ENCODE results near the gene ACTR6. TPM values are rescaled to one million over a fixed set of nuclear protein-coding genes. Genes with fewer than 3 reads are reported as not detected.
"Not testable (repeated sequence)": the region's sequence is repeated elsewhere in the genome, so short reads cannot be mapped to it uniquely, and the experiment has no call there.

ACTR6 gene
- polyA plus RNA-seq, 2 donors: 11.5 to 14.2 TPM

DNA sequence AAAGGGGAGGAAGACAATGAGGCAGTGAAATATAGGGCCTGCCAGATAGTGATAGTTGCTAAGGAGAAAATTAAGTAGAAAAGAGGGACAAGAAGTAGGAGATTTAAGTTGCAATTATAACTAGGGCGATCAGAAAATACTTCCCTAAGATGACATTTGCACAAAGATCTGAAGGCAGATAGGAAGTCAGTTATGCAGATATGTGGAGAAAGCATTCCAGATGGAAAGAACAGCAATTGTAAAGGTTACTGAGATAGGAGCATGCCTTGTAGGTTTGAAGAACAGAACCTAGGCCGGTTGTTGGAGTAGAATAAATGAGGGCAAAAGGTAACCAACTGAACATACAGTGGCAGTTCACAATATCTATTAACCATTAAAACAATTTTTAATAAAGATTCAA, 21.4 kb upstream of the ACTR6 start:
- Histone ChIP-seq H3K36me3 (ENCODE audit: control insufficient read depth in 2 of 2, insufficient read depth in 2 of 2, low read length in 1 of 2) (no peaks in the 10 kb centered on the region), H3K9me3 (ENCODE audit: control insufficient read depth in 2 of 2, insufficient read depth in 1 of 2, low read depth in 1 of 2, low read length in 1 of 2) (no peaks in the 10 kb centered on the region), H3K27me3 (ENCODE audit: control insufficient read depth in 1 of 2, insufficient read depth in 2 of 2, low read length in 2 of 2) (no peaks in the 10 kb centered on the region), H3K4me3 (ENCODE audit: low read depth in 1 of 2, low read length in 2 of 2) (no peak overlapping the region), H3K27ac (ENCODE audit: low read depth in 2 of 2, low read length in 1 of 2) (no peak overlapping the region), H3K4me1 (ENCODE audit: control insufficient read depth in 2 of 2, insufficient read depth in 2 of 2, low read length in 1 of 2) (no peaks in the 10 kb centered on the region)
- 90 to 95% methylated on average over 2 of the region's 2 CpGs for WGBS, 2 donors

DNA sequence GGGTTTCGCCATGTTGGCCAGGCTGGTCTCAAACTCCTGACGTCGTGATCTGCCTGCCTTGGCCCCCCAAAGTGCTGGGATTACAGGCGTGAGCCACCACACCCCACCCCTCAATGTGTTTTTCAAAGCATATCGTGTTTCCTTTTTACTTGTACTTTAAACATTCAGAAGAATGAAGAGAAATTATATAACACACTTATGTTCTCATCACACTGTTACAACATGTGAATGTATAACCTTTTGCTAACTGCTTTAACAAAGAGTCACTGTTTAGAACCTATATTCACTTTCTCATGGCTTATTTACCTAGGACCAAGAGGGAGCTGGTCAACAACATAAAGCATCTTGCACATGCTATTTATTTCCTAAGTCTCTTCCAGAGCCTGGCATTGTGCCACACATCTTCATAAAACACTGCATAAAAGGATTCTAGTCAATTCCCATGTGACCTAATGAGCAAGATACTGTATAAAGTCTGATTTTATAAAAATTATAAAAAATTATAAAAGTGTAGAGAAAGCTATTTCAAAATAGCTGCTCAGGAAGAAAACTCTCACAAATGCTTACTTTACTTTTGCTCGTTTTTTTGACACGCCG, 16.0 kb upstream of the ACTR6 start:
- Histone ChIP-seq H3K4me3 (ENCODE audit: low read depth in 1 of 2, low read length in 2 of 2) (no peak overlapping the region), H3K27ac (ENCODE audit: low read depth in 2 of 2, low read length in 1 of 2) (no peak overlapping the region), H3K36me3 (ENCODE audit: control insufficient read depth in 2 of 2, insufficient read depth in 2 of 2, low read length in 1 of 2) (peaks cover 0 to 6% of the 10 kb centered on the region in 2 donors), H3K4me1 (ENCODE audit: control insufficient read depth in 2 of 2, insufficient read depth in 2 of 2, low read length in 1 of 2) (no peaks in the 10 kb centered on the region), H3K9me3 (ENCODE audit: control insufficient read depth in 2 of 2, insufficient read depth in 1 of 2, low read depth in 1 of 2, low read length in 1 of 2) (no peaks in the 10 kb centered on the region), H3K27me3 (ENCODE audit: control insufficient read depth in 1 of 2, insufficient read depth in 2 of 2, low read length in 2 of 2) (no peaks in the 10 kb centered on the region)
- WGBS, 2 donors: 90 to 93% methylated on average over 8 of the region's 8 CpGs

DNA sequence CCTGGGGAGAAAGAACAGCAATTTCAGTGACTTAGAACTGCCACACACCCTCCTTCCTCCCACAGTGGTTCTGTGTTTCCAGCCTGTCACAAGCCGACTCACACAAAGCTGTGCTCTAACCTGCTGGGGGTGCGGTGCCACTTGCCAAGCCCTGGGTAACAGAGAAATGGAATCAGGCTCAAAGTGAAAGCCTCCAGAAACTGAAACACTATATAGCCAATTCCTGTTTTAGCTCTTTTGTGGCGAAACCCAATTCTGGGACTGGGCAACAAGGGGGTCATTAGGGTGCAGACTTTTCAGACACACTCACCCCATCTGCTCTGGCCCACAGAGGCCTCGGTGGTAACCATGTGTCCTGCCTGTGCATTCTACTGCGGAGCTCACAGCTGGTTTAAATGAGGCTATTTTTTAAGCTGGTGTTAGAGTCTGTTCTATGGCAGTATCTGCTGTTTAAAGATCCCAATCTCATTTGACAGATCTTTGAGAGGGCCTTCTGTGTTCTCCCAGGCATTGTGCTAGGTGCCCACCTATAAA, 15.2 kb upstream of the ACTR6 start:
- H3K4me3 ChIP-seq (ENCODE audit: low read depth in 1 of 2, low read length in 2 of 2): no peak overlapping the region
- H3K4me1 ChIP-seq (ENCODE audit: control insufficient read depth in 2 of 2, insufficient read depth in 2 of 2, low read length in 1 of 2): no peaks in the 10 kb centered on the region
- peaks cover 0 to 8% of the 10 kb centered on the region in 2 donors for H3K36me3 ChIP-seq (ENCODE audit: control insufficient read depth in 2 of 2, insufficient read depth in 2 of 2, low read length in 1 of 2)
- 57 to 60% methylated on average over 5 of the region's 5 CpGs for WGBS, 2 donors
- H3K27me3 ChIP-seq (ENCODE audit: control insufficient read depth in 1 of 2, insufficient read depth in 2 of 2, low read length in 2 of 2): no peaks in the 10 kb centered on the region
- peak overlapping the region in 1 of 2 donors; percentile 53 for H3K27ac ChIP-seq (ENCODE audit: low read depth in 2 of 2, low read length in 1 of 2)
- H3K9me3 ChIP-seq (ENCODE audit: control insufficient read depth in 2 of 2, insufficient read depth in 1 of 2, low read depth in 1 of 2, low read length in 1 of 2): no peaks in the 10 kb centered on the region

DNA sequence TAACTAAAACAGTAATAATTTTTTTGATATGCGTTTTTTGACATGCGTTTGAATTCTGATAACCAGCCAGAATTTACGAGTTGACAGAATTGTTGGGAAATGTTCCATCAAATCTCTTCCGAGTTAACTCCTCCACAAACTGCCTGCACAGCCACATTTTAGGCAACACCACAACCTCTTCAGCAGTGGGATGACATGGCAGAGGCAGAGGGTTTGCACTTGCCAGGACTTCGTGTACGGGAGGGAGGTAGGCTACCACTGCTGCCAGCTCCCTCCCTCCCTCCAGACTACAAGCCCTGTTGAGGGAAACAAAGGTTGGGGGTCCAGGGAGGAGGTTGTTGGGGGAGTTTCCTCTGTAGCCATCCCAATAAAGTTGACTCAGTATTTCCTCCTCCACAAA, 14.5 kb upstream of the ACTR6 start:
- H3K4me3 ChIP-seq (ENCODE audit: low read depth in 1 of 2, low read length in 2 of 2): no peak overlapping the region
- no peaks in the 10 kb centered on the region for H3K27me3 ChIP-seq (ENCODE audit: control insufficient read depth in 1 of 2, insufficient read depth in 2 of 2, low read length in 2 of 2)
- H3K4me1 ChIP-seq (ENCODE audit: control insufficient read depth in 2 of 2, insufficient read depth in 2 of 2, low read length in 1 of 2): no peaks in the 10 kb centered on the region
- peaks cover 0 to 8% of the 10 kb centered on the region in 2 donors for H3K36me3 ChIP-seq (ENCODE audit: control insufficient read depth in 2 of 2, insufficient read depth in 2 of 2, low read length in 1 of 2)
- peak overlapping the region in 1 of 2 donors; percentile 15 for H3K27ac ChIP-seq (ENCODE audit: low read depth in 2 of 2, low read length in 1 of 2)
- no peaks in the 10 kb centered on the region for H3K9me3 ChIP-seq (ENCODE audit: control insufficient read depth in 2 of 2, insufficient read depth in 1 of 2, low read depth in 1 of 2, low read length in 1 of 2)
- 55 to 67% methylated on average over 6 of the region's 6 CpGs for WGBS, 2 donors

DNA sequence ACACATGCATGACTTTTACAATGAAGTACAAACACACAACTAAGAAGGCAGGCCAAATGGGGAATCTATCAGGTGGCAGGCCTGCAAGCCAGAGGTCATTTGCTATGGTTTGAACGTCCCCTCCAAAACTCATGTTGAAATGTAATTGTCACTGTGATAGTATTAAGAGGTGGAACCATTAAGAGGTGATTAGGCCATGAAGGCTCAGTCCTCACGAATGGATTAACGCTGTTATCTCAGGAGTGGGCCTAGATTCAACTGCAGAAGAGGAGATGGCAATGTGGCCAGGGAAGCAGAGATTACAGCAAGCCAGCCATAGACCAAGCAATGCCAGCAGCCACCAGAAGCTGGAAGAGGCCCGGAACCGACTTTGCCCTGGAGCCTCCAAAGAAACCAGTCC, 13.5 kb upstream of the ACTR6 start:
- H3K4me3 ChIP-seq (ENCODE audit: low read depth in 1 of 2, low read length in 2 of 2): no peak overlapping the region
- no peaks in the 10 kb centered on the region for H3K9me3 ChIP-seq (ENCODE audit: control insufficient read depth in 2 of 2, insufficient read depth in 1 of 2, low read depth in 1 of 2, low read length in 1 of 2)
- H3K27ac ChIP-seq (ENCODE audit: low read depth in 2 of 2, low read length in 1 of 2): no peak overlapping the region
- WGBS, 2 donors: 95 to 96% methylated on average over 5 of the region's 5 CpGs
- peaks cover 0 to 8% of the 10 kb centered on the region in 2 donors for H3K36me3 ChIP-seq (ENCODE audit: control insufficient read depth in 2 of 2, insufficient read depth in 2 of 2, low read length in 1 of 2)
- H3K4me1 ChIP-seq (ENCODE audit: control insufficient read depth in 2 of 2, insufficient read depth in 2 of 2, low read length in 1 of 2): no peaks in the 10 kb centered on the region
- no peaks in the 10 kb centered on the region for H3K27me3 ChIP-seq (ENCODE audit: control insufficient read depth in 1 of 2, insufficient read depth in 2 of 2, low read length in 2 of 2)

DNA sequence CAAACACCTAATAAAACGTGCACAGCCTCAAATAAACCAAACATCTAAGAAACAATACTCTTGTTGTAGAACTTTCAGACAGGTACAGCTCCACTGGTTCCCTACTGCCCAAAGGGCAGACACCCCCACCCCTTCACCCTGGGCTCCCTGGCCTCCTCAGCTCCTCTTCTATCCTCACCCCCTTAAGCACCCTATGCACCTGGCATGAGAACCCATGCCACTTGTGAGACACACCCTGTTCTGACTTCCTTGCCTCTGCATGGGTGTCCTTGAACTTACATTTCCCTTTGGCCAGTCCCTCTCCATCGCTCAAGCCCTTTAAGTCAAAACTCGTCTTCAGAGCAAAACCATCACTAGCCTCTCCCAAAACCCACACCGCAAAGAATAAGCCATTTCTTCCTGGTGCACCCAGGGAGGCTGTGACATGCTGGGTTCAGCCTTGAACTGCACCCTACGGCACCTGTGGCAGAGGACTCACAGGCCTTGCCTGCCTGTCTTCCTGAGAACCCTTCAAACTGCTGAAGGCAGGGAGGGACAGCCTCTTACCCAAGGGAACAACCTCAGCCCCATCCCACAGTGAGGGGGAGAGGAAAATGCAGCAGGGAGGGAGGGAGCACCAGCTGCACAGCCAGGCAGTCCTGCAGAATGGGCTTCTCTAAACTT, 12.6 kb upstream of the ACTR6 start:
- no peaks in the 10 kb centered on the region for H3K9me3 ChIP-seq (ENCODE audit: control insufficient read depth in 2 of 2, insufficient read depth in 1 of 2, low read depth in 1 of 2, low read length in 1 of 2)
- H3K27ac ChIP-seq (ENCODE audit: low read depth in 2 of 2, low read length in 1 of 2): no peak overlapping the region
- H3K27me3 ChIP-seq (ENCODE audit: control insufficient read depth in 1 of 2, insufficient read depth in 2 of 2, low read length in 2 of 2): no peaks in the 10 kb centered on the region
- peaks cover 0 to 8% of the 10 kb centered on the region in 2 donors for H3K36me3 ChIP-seq (ENCODE audit: control insufficient read depth in 2 of 2, insufficient read depth in 2 of 2, low read length in 1 of 2)
- H3K4me1 ChIP-seq (ENCODE audit: control insufficient read depth in 2 of 2, insufficient read depth in 2 of 2, low read length in 1 of 2): no peaks in the 10 kb centered on the region
- 92 to 98% methylated on average over 5 of the region's 5 CpGs for WGBS, 2 donors
- no peak overlapping the region for H3K4me3 ChIP-seq (ENCODE audit: low read depth in 1 of 2, low read length in 2 of 2)

DNA sequence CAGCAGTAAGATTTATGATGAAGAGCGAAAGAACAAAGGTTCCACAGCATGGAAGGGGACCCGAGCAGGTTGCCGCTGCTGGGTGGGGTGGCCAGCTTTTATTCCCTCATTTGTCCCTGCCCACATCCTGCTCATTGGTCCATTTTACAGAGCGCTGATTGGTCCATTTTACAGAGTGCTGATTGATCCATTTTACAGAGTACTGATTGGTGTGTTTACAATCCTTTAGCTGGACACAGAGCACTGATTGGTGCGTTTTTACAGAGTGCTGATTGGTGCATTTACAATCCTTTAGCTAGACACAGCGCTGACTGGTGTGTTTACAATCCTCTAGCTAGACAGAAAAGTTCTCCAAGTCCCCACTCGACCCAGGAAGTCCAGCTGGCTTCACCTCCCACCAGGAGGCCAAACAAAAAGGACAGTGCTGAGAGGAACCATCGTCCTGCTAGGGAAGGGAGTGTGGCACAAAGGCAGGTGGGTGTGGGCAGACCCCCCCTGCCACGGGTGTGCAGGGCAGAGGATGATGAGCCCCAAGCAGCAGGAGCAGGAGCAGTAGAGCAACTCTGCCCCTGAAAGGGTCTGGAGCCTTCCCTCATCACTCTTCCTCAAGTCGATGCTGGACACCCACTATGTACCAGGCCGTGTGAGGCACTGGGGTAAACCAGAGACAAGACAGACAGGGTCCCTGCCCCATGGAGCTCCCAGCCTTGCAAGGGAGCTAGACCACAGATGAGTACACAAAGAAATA, 11.6 kb upstream of the ACTR6 start:
- not testable (repeated sequence) for H3K4me3 ChIP-seq (ENCODE audit: low read depth in 1 of 2, low read length in 2 of 2); H3K9me3 ChIP-seq (ENCODE audit: control insufficient read depth in 2 of 2, insufficient read depth in 1 of 2, low read depth in 1 of 2, low read length in 1 of 2); H3K27ac ChIP-seq (ENCODE audit: low read depth in 2 of 2, low read length in 1 of 2); H3K36me3 ChIP-seq (ENCODE audit: control insufficient read depth in 2 of 2, insufficient read depth in 2 of 2, low read length in 1 of 2); H3K27me3 ChIP-seq (ENCODE audit: control insufficient read depth in 1 of 2, insufficient read depth in 2 of 2, low read length in 2 of 2); H3K4me1 ChIP-seq (ENCODE audit: control insufficient read depth in 2 of 2, insufficient read depth in 2 of 2, low read length in 1 of 2)
- WGBS, 2 donors: 89 to 92% methylated on average over 11 of the region's 11 CpGs

DNA sequence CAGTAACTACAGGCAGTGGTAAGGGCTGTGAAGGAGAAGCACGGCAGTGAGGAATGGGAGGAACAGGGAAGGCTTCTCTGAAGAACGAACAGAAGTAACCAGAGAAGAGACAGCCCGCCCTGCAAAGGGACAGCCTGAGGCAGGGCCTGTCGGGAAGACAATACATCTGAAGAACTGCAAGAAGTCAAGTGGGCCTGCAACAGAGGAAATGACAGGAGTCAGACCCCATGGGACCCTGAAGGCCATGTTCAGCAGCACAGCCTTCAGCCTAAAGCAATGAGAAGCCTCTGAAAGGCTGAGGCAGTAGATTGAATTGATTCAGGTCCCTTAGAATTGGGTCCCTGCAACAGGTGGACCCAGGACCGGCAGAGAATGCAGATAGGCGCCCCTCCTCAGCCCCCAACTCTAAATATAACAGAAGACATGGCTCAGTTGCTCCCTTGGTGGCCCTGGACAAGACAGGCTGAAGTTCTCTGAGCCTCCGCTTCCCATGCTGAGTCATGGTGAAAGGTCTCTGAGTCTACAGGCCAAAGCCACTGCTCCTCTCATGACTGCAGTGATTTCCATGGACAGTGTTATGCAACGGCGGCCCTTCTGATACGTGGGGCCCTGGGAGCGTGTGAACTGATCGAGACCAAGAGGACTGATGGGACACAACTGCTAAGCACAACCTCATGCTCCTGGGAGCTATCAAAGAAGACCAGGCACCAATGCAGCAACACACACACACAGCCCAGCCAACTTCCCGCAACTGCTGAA, 10.8 kb upstream of the ACTR6 start:
- no peaks in the 10 kb centered on the region for H3K4me1 ChIP-seq (ENCODE audit: control insufficient read depth in 2 of 2, insufficient read depth in 2 of 2, low read length in 1 of 2)
- H3K27me3 ChIP-seq (ENCODE audit: control insufficient read depth in 1 of 2, insufficient read depth in 2 of 2, low read length in 2 of 2): no peaks in the 10 kb centered on the region
- no peak overlapping the region for H3K27ac ChIP-seq (ENCODE audit: low read depth in 2 of 2, low read length in 1 of 2)
- H3K9me3 ChIP-seq (ENCODE audit: control insufficient read depth in 2 of 2, insufficient read depth in 1 of 2, low read depth in 1 of 2, low read length in 1 of 2): no peaks in the 10 kb centered on the region
- H3K36me3 ChIP-seq (ENCODE audit: control insufficient read depth in 2 of 2, insufficient read depth in 2 of 2, low read length in 1 of 2): peaks cover 0 to 8% of the 10 kb centered on the region in 2 donors
- 90 to 91% methylated on average over 13 of the region's 13 CpGs for WGBS, 2 donors
- H3K4me3 ChIP-seq (ENCODE audit: low read depth in 1 of 2, low read length in 2 of 2): no peak overlapping the region

DNA sequence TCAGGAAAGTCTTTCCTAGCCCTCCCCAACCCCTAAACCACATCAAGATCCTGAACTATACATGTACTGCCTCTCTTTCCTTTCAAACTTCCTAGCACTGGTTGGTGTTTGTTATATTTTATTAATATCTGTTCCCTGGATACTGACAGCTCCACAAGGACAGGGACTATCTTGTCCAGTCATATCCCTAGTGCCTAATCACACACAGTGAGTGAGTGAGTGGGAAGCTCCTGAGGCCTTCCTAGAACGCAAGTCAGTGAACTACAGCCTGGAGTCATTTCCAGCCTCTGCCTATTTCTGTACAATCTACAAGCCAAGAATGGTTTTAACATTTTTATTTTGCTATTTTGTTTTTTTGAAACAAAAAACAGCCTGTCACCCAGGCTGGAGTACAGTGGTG, 7.5 kb upstream of the ACTR6 start:
- H3K27me3 ChIP-seq (ENCODE audit: control insufficient read depth in 1 of 2, insufficient read depth in 2 of 2, low read length in 2 of 2): no peaks in the 10 kb centered on the region
- H3K4me3 ChIP-seq (ENCODE audit: low read depth in 1 of 2, low read length in 2 of 2): no peak overlapping the region
- H3K36me3 ChIP-seq (ENCODE audit: control insufficient read depth in 2 of 2, insufficient read depth in 2 of 2, low read length in 1 of 2): peaks cover 0 to 8% of the 10 kb centered on the region in 2 donors
- H3K27ac ChIP-seq (ENCODE audit: low read depth in 2 of 2, low read length in 1 of 2): no peak overlapping the region
- 93 to 100% methylated on average over 1 of the region's 1 CpG for WGBS, 2 donors
- no peaks in the 10 kb centered on the region for H3K9me3 ChIP-seq (ENCODE audit: control insufficient read depth in 2 of 2, insufficient read depth in 1 of 2, low read depth in 1 of 2, low read length in 1 of 2)
- peaks cover 0 to 3% of the 10 kb centered on the region in 2 donors for H3K4me1 ChIP-seq (ENCODE audit: control insufficient read depth in 2 of 2, insufficient read depth in 2 of 2, low read length in 1 of 2)
